NCI-H1048 (cell line): ENCODE data around the gene DAPK1.
"Not testable (repeated sequence)": the region's sequence is repeated elsewhere in the genome, so short reads cannot be mapped to it uniquely, and the experiment has no call there.

ENCODE experiments used
- DNase-seq: peaks from one replicate; lab custom pipeline; 2025; lab: John Stamatoyannopoulos, UW

DAPK1 gene

GRCh38 chr9:87716141-87716540, 218.5 kb downstream of the DAPK1 start:
- no peak for DNase-seq

GRCh38 chr9:87717456-87717855, 219.8 kb downstream of the DAPK1 start:
- no peak for DNase-seq

GRCh38 chr9:87718231-87718630, 220.6 kb downstream of the DAPK1 start:
- no peak for DNase-seq

GRCh38 chr9:87718852-87719612, 221.4 kb downstream of the DAPK1 start:
- DNase-seq, result no peak

- DNase-seq, result no peak
Observed at GRCh38 chr9:87720173-87720572, 222.5 kb downstream of the DAPK1 start.

GRCh38 chr9:87722393-87723088, 224.9 kb downstream of the DAPK1 start:
- no peak for DNase-seq

- no peak for DNase-seq
Observed at GRCh38 chr9:87725356-87725899, 227.8 kb downstream of the DAPK1 start.

- DNase-seq, result no peak
Observed at GRCh38 chr9:87725900-87726709, 228.4 kb downstream of the DAPK1 start, which contains the start of gene CTSL. CTSL (plus strand) TSS chr9:87726119; CDS start chr9:87727604, 1,485 bp downstream.

GRCh38 chr9:87729246-87729645, 231.6 kb downstream of the DAPK1 start:
- DNase-seq, result no peak

GRCh38 chr9:87731321-87731720, 233.7 kb downstream of the DAPK1 start:
- no peak for DNase-seq

- DNase-seq, result no peak
Observed at GRCh38 chr9:87732344-87732743, 234.7 kb downstream of the DAPK1 start.

- DNase-seq, result no peak
Observed at GRCh38 chr9:87732756-87733155, 235.1 kb downstream of the DAPK1 start.

GRCh38 chr9:87733273-87734052, 235.8 kb downstream of the DAPK1 start:
- no peak for DNase-seq

- no peak for DNase-seq
Observed at GRCh38 chr9:87734106-87734505, 236.4 kb downstream of the DAPK1 start.

GRCh38 chr9:87739546-87739945, 241.9 kb downstream of the DAPK1 start:
- DNase-seq, result no peak

- no peak for DNase-seq
Observed at GRCh38 chr9:87740209-87740608, 242.5 kb downstream of the DAPK1 start.

- no peak for DNase-seq
Observed at GRCh38 chr9:87741326-87741725, 243.7 kb downstream of the DAPK1 start.

GRCh38 chr9:87741891-87742290, 244.2 kb downstream of the DAPK1 start:
- no peak for DNase-seq

- no peak for DNase-seq
Observed at GRCh38 chr9:87742813-87743428, 245.3 kb downstream of the DAPK1 start.

- DNase-seq, result not testable (repeated sequence)
Observed at GRCh38 chr9:87744247-87744646, 246.6 kb downstream of the DAPK1 start.

- no peak for DNase-seq
Observed at GRCh38 chr9:87746186-87746585, 248.5 kb downstream of the DAPK1 start.
